Tibial artery (tissue), 4 donors: ENCODE results near the gene C4orf17.
"Not testable (repeated sequence)": the region's sequence is repeated elsewhere in the genome, so short reads cannot be mapped to it uniquely, and the experiment has no call there.

Experiments
- DNase-seq, 2 donors: peaks; one replicate each; pipeline ENCODE4 v3.0.0-alpha.2; 2019
- H3K27ac ChIP-seq, 2 donors: fragments of 200-600 bp; sonication (generic) in 1 of 2; 1 replicate in 1 of 2; 2 replicates in 1 of 2; pipeline ENCODE4 v1.5.1; 2018 to 2019; ENCODE audit warnings: mild to moderate bottlenecking in 1 of 2
- H3K27me3 ChIP-seq, 2 donors: fragments of 200-600 bp; sonication (generic) in 1 of 2; one replicate each; pipeline versions ENCODE4 v1.5.1 to v1.6.0; 2016 to 2019
- H3K36me3 ChIP-seq, 3 donors: fragments of 200-600 bp; sonication (generic) in 2 of 3; one replicate each; pipeline ENCODE4 v1.5.1; 2016 to 2019; ENCODE audit warnings: mild to moderate bottlenecking in 2 of 3
- H3K4me1 ChIP-seq, 4 donors: fragments of 200-600 bp; sonication (generic) in 2 of 4; 1 replicate in 3 of 4; 2 replicates in 1 of 4; pipeline ENCODE4 v1.5.1; 2016 to 2019
- H3K4me3 ChIP-seq, 2 donors: fragments of 200-600 bp; sonication (generic) in 1 of 2; 1 replicate in 1 of 2; 2 replicates in 1 of 2; pipeline ENCODE4 v1.5.1; 2018 to 2019; ENCODE audit warnings: mild to moderate bottlenecking in 2 of 2
- H3K9me3 ChIP-seq, 3 donors: fragments of 200-600 bp; sonication (generic) in 1 of 3; one replicate each; pipeline ENCODE4 v1.5.1; 2016 to 2019
- intact Hi-C: fragments of 100-400 bp; cut with DNase I; formaldehyde crosslinking; loops from one replicate; pipeline ENCODE4 v1.15.0; 2023; ENCODE audit warnings: low total_unique reads
- TF ChIP-seq, protein P1 (sequence below), 2 experiments: fragments of 200-600 bp in 1 of 2; fragments of 450-650 bp in 1 of 2; IDR thresholded peaks; one replicate each; pipeline ENCODE4 v1.5.1; 2017 to 2019; ENCODE audit warnings: antibody characterized with exemption in 2 of 2, mild to moderate bottlenecking in 1 of 2, moderate library complexity in 1 of 2

Gene C4orf17

GRCh38 chr4:99518601-99519295, 7.9 kb downstream of the C4orf17 start:
- Histone ChIP-seq H3K27ac (no peak overlapping the region), H3K4me1 (no peaks in the 10 kb centered on the region), H3K36me3 (no peaks in the 10 kb centered on the region), H3K4me3 (no peak overlapping the region), H3K27me3 (no peaks in the 10 kb centered on the region), H3K9me3 (no peaks in the 10 kb centered on the region)
- no peak for DNase-seq
- TF ChIP-seq, protein P1, sequence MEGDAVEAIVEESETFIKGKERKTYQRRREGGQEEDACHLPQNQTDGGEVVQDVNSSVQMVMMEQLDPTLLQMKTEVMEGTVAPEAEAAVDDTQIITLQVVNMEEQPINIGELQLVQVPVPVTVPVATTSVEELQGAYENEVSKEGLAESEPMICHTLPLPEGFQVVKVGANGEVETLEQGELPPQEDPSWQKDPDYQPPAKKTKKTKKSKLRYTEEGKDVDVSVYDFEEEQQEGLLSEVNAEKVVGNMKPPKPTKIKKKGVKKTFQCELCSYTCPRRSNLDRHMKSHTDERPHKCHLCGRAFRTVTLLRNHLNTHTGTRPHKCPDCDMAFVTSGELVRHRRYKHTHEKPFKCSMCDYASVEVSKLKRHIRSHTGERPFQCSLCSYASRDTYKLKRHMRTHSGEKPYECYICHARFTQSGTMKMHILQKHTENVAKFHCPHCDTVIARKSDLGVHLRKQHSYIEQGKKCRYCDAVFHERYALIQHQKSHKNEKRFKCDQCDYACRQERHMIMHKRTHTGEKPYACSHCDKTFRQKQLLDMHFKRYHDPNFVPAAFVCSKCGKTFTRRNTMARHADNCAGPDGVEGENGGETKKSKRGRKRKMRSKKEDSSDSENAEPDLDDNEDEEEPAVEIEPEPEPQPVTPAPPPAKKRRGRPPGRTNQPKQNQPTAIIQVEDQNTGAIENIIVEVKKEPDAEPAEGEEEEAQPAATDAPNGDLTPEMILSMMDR (IDR thresholded peaks at IDR 0.05) = no peak
- intact Hi-C loops = no loop called here

DNA sequence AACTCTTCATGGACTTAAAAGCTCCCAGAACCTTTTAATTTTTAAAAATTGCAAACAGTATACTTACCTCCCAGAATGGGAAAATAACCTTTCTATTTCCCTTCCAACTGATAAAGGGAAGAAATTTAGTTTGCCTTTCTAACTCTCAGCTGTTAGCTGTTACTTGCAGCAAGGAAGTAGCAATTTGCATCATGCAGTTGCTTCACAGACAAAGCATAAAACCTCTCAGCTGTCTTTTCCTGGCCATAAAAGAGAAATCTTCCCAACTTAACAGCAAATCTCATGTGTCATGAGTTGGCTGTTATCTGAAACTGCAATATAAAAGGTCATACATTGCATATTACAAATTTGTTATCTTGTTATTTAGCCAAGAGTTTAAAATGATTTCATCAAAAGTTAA, 18.4 kb downstream of the C4orf17 start:
- H3K4me3 ChIP-seq = no peak overlapping the region
- no peaks in the 10 kb centered on the region for H3K4me1 ChIP-seq
- intact Hi-C loops = no loop called here
- no peak for DNase-seq
- no peaks in the 10 kb centered on the region for H3K36me3 ChIP-seq
- no peaks in the 10 kb centered on the region for H3K27me3 ChIP-seq
- H3K9me3 ChIP-seq = peaks cover 0 to 3% (median 0%) of the 10 kb centered on the region in 3 donors
- TF ChIP-seq, protein P1 (IDR thresholded peaks at IDR 0.05) = no peak
- H3K27ac ChIP-seq = no peak overlapping the region

GRCh38 chr4:99529956-99530355, 19.1 kb downstream of the C4orf17 start:
- no peak overlapping the region for H3K4me3 ChIP-seq
- DNase-seq = no peak
- TF ChIP-seq, protein P1 (IDR thresholded peaks at IDR 0.05) = no peak

DNA sequence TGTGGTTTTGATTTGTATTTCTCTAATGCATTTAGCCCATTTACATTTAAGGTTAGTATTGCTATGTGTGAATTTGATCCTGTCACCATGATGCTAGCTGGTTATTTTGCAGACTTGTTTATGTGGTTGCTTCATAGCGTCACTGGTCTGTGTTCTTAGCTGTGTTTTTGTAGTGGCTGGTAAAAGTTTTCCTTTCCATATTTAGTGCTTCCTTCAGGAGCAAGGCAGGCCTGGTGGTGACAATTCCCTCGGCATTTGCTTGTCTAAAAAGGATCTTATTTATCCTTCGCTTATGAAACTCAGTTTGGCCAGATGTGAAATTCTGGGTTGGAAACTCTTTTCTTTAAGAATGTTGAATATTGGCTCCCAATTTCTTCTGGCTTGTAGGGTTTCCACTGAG, 23.9 kb downstream of the C4orf17 start:
- H3K27me3 ChIP-seq, H3K9me3 ChIP-seq, DNase-seq, H3K36me3 ChIP-seq, intact Hi-C loops, H3K4me3 ChIP-seq, H3K27ac ChIP-seq, H3K4me1 ChIP-seq: not testable (repeated sequence)

More at GRCh38 chr4:99529956-99530355, 19.1 kb downstream of the C4orf17 start:
- no peaks in the 10 kb centered on the region for H3K27me3 ChIP-seq
- no peak overlapping the region for H3K27ac ChIP-seq
- peaks cover 0 to 3% (median 0%) of the 10 kb centered on the region in 3 donors for H3K9me3 ChIP-seq
- no peaks in the 10 kb centered on the region for H3K36me3 ChIP-seq
- H3K4me1 ChIP-seq = no peaks in the 10 kb centered on the region
- intact Hi-C loops = no loop called here

DNA sequence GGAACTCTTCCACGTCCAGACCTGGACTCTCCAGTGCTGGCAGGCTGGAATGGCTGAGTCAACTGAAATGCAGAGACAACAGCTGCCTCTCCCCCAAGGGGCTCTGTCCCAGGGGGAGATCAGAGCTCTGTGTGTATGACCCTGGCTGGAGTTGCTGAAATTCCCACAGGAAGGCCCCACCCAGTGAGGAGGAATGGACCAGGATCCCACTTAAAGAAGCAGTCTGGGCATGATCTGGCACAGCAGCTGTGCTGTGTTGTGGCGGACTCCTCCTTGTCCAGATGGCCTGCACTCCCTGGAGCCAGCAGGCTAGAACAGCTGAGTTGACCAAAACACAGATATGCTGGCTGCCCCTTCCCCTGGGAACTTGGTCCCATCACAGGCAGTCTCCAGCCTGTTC, 25.4 kb downstream of the C4orf17 start:
- H3K27me3 ChIP-seq = no peaks in the 10 kb centered on the region
- TF ChIP-seq, protein P1 (IDR thresholded peaks at IDR 0.05) = no peak
- H3K9me3 ChIP-seq = peaks cover 0 to 3% (median 0%) of the 10 kb centered on the region in 3 donors
- no peak overlapping the region for H3K4me3 ChIP-seq
- intact Hi-C loops = no loop called here
- H3K4me1 ChIP-seq = no peaks in the 10 kb centered on the region
- H3K27ac ChIP-seq = no peak overlapping the region
- DNase-seq = no peak
- H3K36me3 ChIP-seq = no peaks in the 10 kb centered on the region

DNA sequence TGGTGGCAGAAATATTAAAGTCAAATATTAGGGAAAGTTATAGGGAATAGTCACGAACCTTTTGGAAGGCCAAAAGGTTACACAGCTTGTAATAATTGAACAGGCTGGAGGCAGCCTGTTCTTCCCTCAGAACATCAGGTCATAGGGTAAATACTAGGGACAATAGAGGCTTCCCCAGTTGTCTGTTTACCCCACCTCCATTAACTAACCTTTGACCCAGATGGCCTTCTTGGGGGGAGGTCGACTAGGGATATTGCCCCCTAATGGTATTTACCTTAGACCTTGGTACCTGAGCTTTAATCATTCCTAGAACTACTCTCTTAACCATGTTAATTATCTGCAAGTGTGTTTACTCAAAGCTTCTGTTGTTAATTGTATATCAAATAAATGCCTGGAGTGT, 26.0 kb downstream of the C4orf17 start:
- H3K4me1 ChIP-seq = no peaks in the 10 kb centered on the region
- H3K9me3 ChIP-seq = peaks cover 0 to 3% (median 0%) of the 10 kb centered on the region in 3 donors
- TF ChIP-seq, protein P1 (IDR thresholded peaks at IDR 0.05) = no peak
- H3K27ac ChIP-seq = no peak overlapping the region
- no peak for DNase-seq
- no peaks in the 10 kb centered on the region for H3K27me3 ChIP-seq
- no peak overlapping the region for H3K4me3 ChIP-seq
- H3K36me3 ChIP-seq = no peaks in the 10 kb centered on the region
- intact Hi-C loops = no loop called here
